ENCODE data around the gene BAG2. TPM values are rescaled to one million over a fixed set of nuclear protein-coding genes. Genes with fewer than 3 reads are reported as not detected.

Gene BAG2
- total and polyA plus RNA-seq, 2 of the 13 experiments (the other 11 are each of a cell fraction or from before 2014, with no cell fraction given) = 5.7 to 15.1 TPM

GRCh38 chr6:57172136-57173055, at the start of gene BAG2 (continued):
- TF ChIP-seq RBM39 (IDR thresholded peaks at IDR 0.05; ENCODE audit: low read depth, low read length, poor library complexity, severe bottlenecking) = peak; percentile 90
- peak; percentile 71; the same call in 1 of the 2 replicates for TF ChIP-seq MXD4 (CRISPR knock-in tag; IDR thresholded peaks at IDR 0.05)
- peak; percentile 78 for TF ChIP-seq GABPB1 (CRISPR knock-in tag; IDR thresholded peaks at IDR 0.05)
- peak; percentile 86 for TF ChIP-seq HNRNPH1 (optimal IDR thresholded peaks at IDR 0.05; ENCODE audit: low read depth, low read length)
- TF ChIP-seq SALL2 (CRISPR knock-in tag; IDR thresholded peaks at IDR 0.05) = peak; percentile 98
- TF ChIP-seq ZNF878 (CRISPR knock-in tag; IDR thresholded peaks at IDR 0.05) = peak; percentile 70
- peak; percentile 40; the same call in 1 of the 2 replicates for TF ChIP-seq TGIF2 (CRISPR knock-in tag; IDR thresholded peaks at IDR 0.05)
- peak; percentile 85; the same call in 1 of the 2 replicates for TF ChIP-seq FIP1L1 (IDR thresholded peaks at IDR 0.05; ENCODE audit: borderline replicate concordance, insufficient read depth, low read depth, low read length)
- TF ChIP-seq ZNF317 (CRISPR knock-in tag; IDR thresholded peaks at IDR 0.05) = peak; percentile 61
- peak; percentile 91 for TF ChIP-seq PHF8 (CRISPR knock-in tag; IDR thresholded peaks at IDR 0.05)
- peak; percentile 43 for TF ChIP-seq STAG1 (CRISPR knock-in tag; IDR thresholded peaks at IDR 0.05)
- peak; percentile 96 for TF ChIP-seq ZSCAN31 (CRISPR knock-in tag; IDR thresholded peaks at IDR 0.05; ENCODE audit: low read depth)
- TF ChIP-seq ZBTB1 (CRISPR knock-in tag; IDR thresholded peaks at IDR 0.05; ENCODE audit: borderline replicate concordance) = no peak
- peak; percentile 97 for TF ChIP-seq BORCS8-MEF2B (CRISPR knock-in tag; IDR thresholded peaks at IDR 0.05)
- peak; percentile 57; the same call in 1 of the 2 replicates for TF ChIP-seq ZSCAN29 (CRISPR knock-in tag; conservative IDR thresholded peaks at IDR 0.05)
- no peak for TF ChIP-seq FOXO1 (CRISPR knock-in tag; IDR thresholded peaks at IDR 0.05)
- no peak for TF ChIP-seq HNRNPL (IDR thresholded peaks at IDR 0.05; ENCODE audit: low read depth, low read length)
- TF ChIP-seq NR2F1 (CRISPR knock-in tag; IDR thresholded peaks at IDR 0.05) = peak; percentile 32 to 70; a peak in 2 of 4 replicates
- TF ChIP-seq GATAD2A (CRISPR knock-in tag; IDR thresholded peaks at IDR 0.05) = no peak; the same call in none of the 2 replicates
- TF ChIP-seq NONO (IDR thresholded peaks at IDR 0.05) = no peak
- peak; percentile 96; the same call in 1 of the 2 replicates for TF ChIP-seq NONO (CRISPR knock-in tag; conservative IDR thresholded peaks at IDR 0.05)
- TF ChIP-seq TOPORS (CRISPR knock-in tag; IDR thresholded peaks at IDR 0.05) = peak; percentile 79; the same call in 1 of the 2 replicates
- no peak; the same call in 1 of the 2 replicates for TF ChIP-seq HMG20A (CRISPR knock-in tag; IDR thresholded peaks at IDR 0.05; ENCODE audit: borderline replicate concordance)
- TF ChIP-seq ELF1 (CRISPR knock-in tag; IDR thresholded peaks at IDR 0.05) = peak; percentile 55
- no peak for TF ChIP-seq ZNF550 (CRISPR knock-in tag; IDR thresholded peaks at IDR 0.05; ENCODE audit: borderline replicate concordance)
- peak; percentile 73 for TF ChIP-seq PRDM15 (CRISPR knock-in tag; IDR thresholded peaks at IDR 0.05)
- peak; percentile 81; the same call in 1 of the 2 replicates for TF ChIP-seq TEAD2 (CRISPR knock-in tag; IDR thresholded peaks at IDR 0.05)
- TF ChIP-seq IRX3 (CRISPR knock-in tag; IDR thresholded peaks at IDR 0.05; ENCODE audit: borderline replicate concordance, low read depth) = peak; percentile 90
- peak; percentile 96 for TF ChIP-seq ZNF766 (CRISPR knock-in tag; IDR thresholded peaks at IDR 0.05; ENCODE audit: borderline replicate concordance)

Data from HepG2 (cell line).